Neural cell (in vitro differentiated cells): ENCODE results near the gene LGR5.

Experiments used
- EZH2 ChIP-seq: fragments of 200-600, 300-800 bp; shearing (Covaris generic), sonication (generic); IDR thresholded peaks from 2 replicates; pipeline ENCODE4 v1.6.1; 2014; ENCODE audit warnings: antibody characterized with exemption, low read length, borderline replicate concordance, mild to moderate bottlenecking; ENCODE audit not compliant: insufficient read depth, poor library complexity, severe bottlenecking
- POLR2AphosphoS5 ChIP-seq: IDR thresholded peaks from 2 replicates; pipeline ENCODE4 v1.6.1; 2012

- TF ChIP-seq EZH2 (no peak), POLR2AphosphoS5 (no peak)
Measured at GRCh38 chr12:71410844-71411243, 28.8 kb upstream of the LGR5 start.
